Measurements from ENCODE around the gene PSEN2. TPM values are rescaled to one million over a fixed set of nuclear protein-coding genes. Genes with fewer than 3 reads are reported as not detected.

The PSEN2 gene
- total RNA-seq, 1 donor from 2014 or later = 26.5 TPM

GRCh38 chr1:226892524-226892875, 22.1 kb downstream of the PSEN2 start:
- H3K27ac ChIP-seq = no peak overlapping the region
- no peak for DNase-seq (ENCODE audit: low spot score in 2 of 2)
- no peaks in the 10 kb centered on the region for H3K4me1 ChIP-seq
- no peak for TF ChIP-seq CTCF (IDR thresholded peaks at IDR 0.05)
- no peak overlapping the region for H3K4me3 ChIP-seq
- H3K27me3 ChIP-seq = no peaks in the 10 kb centered on the region
- peaks cover 62 to 74% of the 10 kb centered on the region in 2 donors for H3K36me3 ChIP-seq
- intact Hi-C loops (cut with DNase I) = no loop called here
- H3K9me3 ChIP-seq = no peaks in the 10 kb centered on the region

- Histone ChIP-seq H3K4me3 (no peak overlapping the region), H3K36me3 (peaks cover 52 to 78% of the 10 kb centered on the region in 2 donors)
- DNase-seq (ENCODE audit: low spot score in 2 of 2) = no peak
These were observed 23.5 kb downstream of the PSEN2 start for GRCh38 chr1:226893936-226894335.

GRCh38 chr1:226894826-226895225, 24.4 kb downstream of the PSEN2 start:
- H3K4me1 ChIP-seq = no peaks in the 10 kb centered on the region
- TF ChIP-seq CTCF (IDR thresholded peaks at IDR 0.05) = no peak
- intact Hi-C loops (cut with DNase I) = no loop called here
- no peak overlapping the region for H3K4me3 ChIP-seq
- H3K27me3 ChIP-seq = no peaks in the 10 kb centered on the region
- no peak overlapping the region for H3K27ac ChIP-seq
- no peak for DNase-seq (ENCODE audit: low spot score in 2 of 2)
- no peaks in the 10 kb centered on the region for H3K9me3 ChIP-seq
- H3K36me3 ChIP-seq = peaks cover 50 to 79% of the 10 kb centered on the region in 2 donors

More at GRCh38 chr1:226893936-226894335, 23.5 kb downstream of the PSEN2 start:
- no peak for TF ChIP-seq CTCF (IDR thresholded peaks at IDR 0.05)
- H3K27ac ChIP-seq = no peak overlapping the region
- H3K27me3 ChIP-seq = no peaks in the 10 kb centered on the region
- no peaks in the 10 kb centered on the region for H3K9me3 ChIP-seq
- no peaks in the 10 kb centered on the region for H3K4me1 ChIP-seq
- intact Hi-C loops (cut with DNase I) = no loop called here

GRCh38 chr1:226895644-226896043, 25.2 kb downstream of the PSEN2 start:
- no peak for TF ChIP-seq CTCF (IDR thresholded peaks at IDR 0.05)
- no peaks in the 10 kb centered on the region for H3K4me1 ChIP-seq
- no peak overlapping the region for H3K27ac ChIP-seq
- no peaks in the 10 kb centered on the region for H3K27me3 ChIP-seq
- H3K36me3 ChIP-seq = peaks cover 46 to 79% of the 10 kb centered on the region in 2 donors
- intact Hi-C loops (cut with DNase I) = no loop called here
- no peak for DNase-seq (ENCODE audit: low spot score in 2 of 2)
- no peaks in the 10 kb centered on the region for H3K9me3 ChIP-seq
- H3K4me3 ChIP-seq = no peak overlapping the region

GRCh38 chr1:226898246-226898645, 27.8 kb downstream of the PSEN2 start:
- no peak for DNase-seq (ENCODE audit: low spot score in 2 of 2)
- Histone ChIP-seq H3K9me3 (no peaks in the 10 kb centered on the region), H3K27me3 (no peaks in the 10 kb centered on the region), H3K4me1 (no peaks in the 10 kb centered on the region), H3K27ac (no peak overlapping the region), H3K36me3 (peaks cover 23 to 63% of the 10 kb centered on the region in 2 donors), H3K4me3 (no peak overlapping the region)
- intact Hi-C loops (cut with DNase I) = no loop called here
- TF ChIP-seq CTCF (IDR thresholded peaks at IDR 0.05) = no peak

- Histone ChIP-seq H3K4me1 (no peaks in the 10 kb centered on the region), H3K9me3 (no peaks in the 10 kb centered on the region), H3K36me3 (peaks cover 7 to 41% of the 10 kb centered on the region in 2 donors), H3K27ac (no peak overlapping the region), H3K27me3 (no peaks in the 10 kb centered on the region), H3K4me3 (no peak overlapping the region)
- TF ChIP-seq CTCF (IDR thresholded peaks at IDR 0.05) = no peak
- intact Hi-C loops (cut with DNase I) = loop anchor here (10.0 kb wide), 1 partner anchor 533 kb away; no protein-coding TSS in a partner anchor
- no peak for DNase-seq (ENCODE audit: low spot score in 2 of 2)
These were observed 31.0 kb downstream of the PSEN2 start for GRCh38 chr1:226901421-226901820.
